GM18519 (cell line): ENCODE data around the gene CCDC141.
A peak's percentile ranks its signal among the peaks of the same experiment; 100 is the strongest.

Source experiments
- ATAC-seq: cut with Tn5 transposase; IDR thresholded peaks from one replicate; pipeline ENCODE4 v1.9.1; 2021; ENCODE audit warnings: mild to moderate bottlenecking, moderate library complexity; ENCODE audit not compliant: unreplicated experiment, low FRiP score

The CCDC141 gene

GRCh38 chr2:178980815-178981214 is 69.1 kb downstream of the CCDC141 start:
- ATAC-seq, result no peak

- no peak for ATAC-seq
Measured at GRCh38 chr2:178978667-178979066, 71.3 kb downstream of the CCDC141 start.

- no peak for ATAC-seq
Measured at GRCh38 chr2:178976351-178976750, 73.6 kb downstream of the CCDC141 start.

GRCh38 chr2:178962805-178963433 is 87.0 kb downstream of the CCDC141 start:
- no peak for ATAC-seq

- no peak for ATAC-seq
Measured at GRCh38 chr2:178962152-178962551, 87.8 kb downstream of the CCDC141 start.

- no peak for ATAC-seq
Measured at GRCh38 chr2:178954049-178954448, 95.9 kb downstream of the CCDC141 start.

- ATAC-seq, result no peak
Measured at GRCh38 chr2:178951266-178952006, 98.5 kb downstream of the CCDC141 start.

- no peak for ATAC-seq
Measured at GRCh38 chr2:178949584-178949983, 100.4 kb downstream of the CCDC141 start.

- ATAC-seq, result no peak
Measured at GRCh38 chr2:178949151-178949550, 100.8 kb downstream of the CCDC141 start.

GRCh38 chr2:178947006-178947405 is 102.9 kb downstream of the CCDC141 start:
- no peak for ATAC-seq

GRCh38 chr2:178946494-178946893 is 103.4 kb downstream of the CCDC141 start:
- no peak for ATAC-seq

GRCh38 chr2:178943745-178944144 is 106.2 kb downstream of the CCDC141 start:
- ATAC-seq, result no peak

- no peak for ATAC-seq
Measured at GRCh38 chr2:178934571-178934970, 115.4 kb downstream of the CCDC141 start.

GRCh38 chr2:178933493-178933892 is 116.4 kb downstream of the CCDC141 start:
- no peak for ATAC-seq

- peak; percentile 82 for ATAC-seq
Measured at GRCh38 chr2:178928077-178928476, 121.9 kb downstream of the CCDC141 start.

- no peak for ATAC-seq
Measured at GRCh38 chr2:178927173-178927572, 122.8 kb downstream of the CCDC141 start.

- no peak for ATAC-seq
Measured at GRCh38 chr2:178924817-178925216, 125.1 kb downstream of the CCDC141 start.

GRCh38 chr2:178923546-178923945 is 126.4 kb downstream of the CCDC141 start:
- no peak for ATAC-seq

GRCh38 chr2:178920916-178921513 is 128.9 kb downstream of the CCDC141 start:
- ATAC-seq, result no peak

GRCh38 chr2:178917555-178917954 is 132.4 kb downstream of the CCDC141 start:
- ATAC-seq, result no peak

- ATAC-seq, result no peak
Measured at GRCh38 chr2:178915423-178916173, 134.3 kb downstream of the CCDC141 start.
